ENCODE measurements around the gene TPRN.

Gene TPRN

DNA sequence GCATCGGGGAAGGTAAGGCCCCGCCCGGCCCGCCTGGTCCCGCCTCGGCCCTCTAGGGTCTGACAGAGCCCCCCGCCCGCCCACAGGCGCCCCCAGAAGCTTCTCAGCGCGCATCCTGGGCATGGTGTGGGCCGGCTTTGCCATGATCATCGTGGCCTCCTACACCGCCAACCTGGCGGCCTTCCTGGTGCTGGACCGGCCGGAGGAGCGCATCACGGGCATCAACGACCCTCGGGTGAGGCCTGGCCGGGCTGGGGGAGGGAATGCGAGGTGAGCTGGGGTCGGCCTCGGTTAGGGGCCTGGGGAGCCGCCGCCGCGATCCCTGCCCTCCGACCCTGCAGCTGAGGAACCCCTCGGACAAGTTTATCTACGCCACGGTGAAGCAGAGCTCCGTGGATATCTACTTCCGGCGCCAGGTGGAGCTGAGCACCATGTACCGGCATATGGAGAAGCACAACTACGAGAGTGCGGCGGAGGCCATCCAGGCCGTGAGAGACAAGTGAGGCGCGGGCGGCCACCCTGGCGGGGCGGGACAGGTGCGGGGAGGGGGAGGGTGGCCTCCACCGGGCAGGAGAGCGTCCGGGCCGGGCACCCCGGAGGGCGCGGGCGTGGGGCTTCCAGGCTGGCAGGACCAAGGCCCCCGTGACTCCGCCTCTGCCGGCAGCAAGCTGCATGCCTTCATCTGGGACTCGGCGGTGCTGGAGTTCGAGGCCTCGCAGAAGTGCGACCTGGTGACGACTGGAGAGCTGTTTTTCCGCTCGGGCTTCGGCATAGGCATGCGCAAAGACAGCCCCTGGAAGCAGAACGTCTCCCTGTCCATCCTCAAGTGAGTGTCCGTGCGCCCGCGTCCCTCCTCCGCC lies 37.8 kb downstream of the TPRN start:
- H3K27me3 Mint-ChIP-seq: peaks cover 23% of the 10 kb centered on the region
- no peak overlapping the region for H3K27ac Mint-ChIP-seq
- no peaks in the 10 kb centered on the region for H3K36me3 Mint-ChIP-seq
- H3K4me3 Mint-ChIP-seq: no peak overlapping the region
- H3K9me3 Mint-ChIP-seq (ENCODE audit: low read depth): no peaks in the 10 kb centered on the region
- H3K4me1 Mint-ChIP-seq (ENCODE audit: low read depth): peaks cover 13% of the 10 kb centered on the region

- Mint-ChIP-seq H3K27ac (no peak overlapping the region), H3K4me3 (no peak overlapping the region), H3K4me1 (ENCODE audit: low read depth) (peaks cover 17% of the 10 kb centered on the region), H3K9me3 (ENCODE audit: low read depth) (no peaks in the 10 kb centered on the region), H3K36me3 (no peaks in the 10 kb centered on the region), H3K27me3 (peaks cover 23% of the 10 kb centered on the region)
Measured at GRCh38 chr9:137161558-137162486, 38.7 kb downstream of the TPRN start.

DNA sequence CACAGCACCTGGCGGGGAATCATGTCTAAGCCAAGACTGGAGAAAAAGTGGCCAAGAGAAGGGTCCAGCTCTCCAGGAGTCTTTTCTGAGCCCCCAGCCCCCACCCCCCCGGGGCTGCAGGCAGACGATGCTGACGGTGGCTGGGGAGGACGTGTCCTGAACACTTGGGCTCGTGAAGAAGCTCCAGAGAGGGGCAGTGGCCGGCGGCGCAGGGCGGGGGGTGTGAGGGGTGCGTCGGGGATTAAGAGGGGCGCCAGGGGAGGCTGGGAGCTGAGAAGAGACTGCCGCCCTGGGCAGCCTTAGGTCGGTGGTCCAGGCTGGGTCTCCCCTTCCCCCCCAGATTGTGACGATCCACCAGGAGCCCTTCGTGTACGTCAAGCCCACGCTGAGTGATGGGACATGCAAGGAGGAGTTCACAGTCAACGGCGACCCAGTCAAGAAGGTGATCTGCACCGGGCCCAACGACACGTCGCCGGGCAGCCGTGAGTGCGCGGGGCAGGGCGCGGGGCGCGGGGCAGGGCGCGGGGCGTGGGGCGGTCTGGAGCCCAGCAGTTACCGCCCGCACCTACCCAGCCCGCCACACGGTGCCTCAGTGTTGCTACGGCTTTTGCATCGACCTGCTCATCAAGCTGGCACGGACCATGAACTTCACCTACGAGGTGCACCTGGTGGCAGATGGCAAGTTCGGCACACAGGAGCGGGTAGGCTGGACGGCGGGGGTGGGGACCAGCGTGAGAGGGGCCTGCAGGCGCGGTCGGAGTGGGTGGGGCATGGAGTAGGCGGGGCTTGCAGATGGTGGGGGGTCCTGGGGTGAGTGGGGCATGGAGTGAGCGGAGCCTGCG lies 39.6 kb downstream of the TPRN start:
- Mint-ChIP-seq H3K36me3 (no peaks in the 10 kb centered on the region), H3K9me3 (ENCODE audit: low read depth) (no peaks in the 10 kb centered on the region), H3K27ac (no peak overlapping the region), H3K4me3 (no peak overlapping the region), H3K4me1 (ENCODE audit: low read depth) (peaks cover 19% of the 10 kb centered on the region), H3K27me3 (peaks cover 20% of the 10 kb centered on the region)

GRCh38 chr9:137160054-137160425 lies 40.5 kb downstream of the TPRN start:
- Mint-ChIP-seq H3K36me3 (no peaks in the 10 kb centered on the region), H3K9me3 (ENCODE audit: low read depth) (no peaks in the 10 kb centered on the region), H3K27me3 (peaks cover 20% of the 10 kb centered on the region), H3K4me3 (no peak overlapping the region), H3K27ac (no peak overlapping the region), H3K4me1 (ENCODE audit: low read depth) (peaks cover 19% of the 10 kb centered on the region)

DNA sequence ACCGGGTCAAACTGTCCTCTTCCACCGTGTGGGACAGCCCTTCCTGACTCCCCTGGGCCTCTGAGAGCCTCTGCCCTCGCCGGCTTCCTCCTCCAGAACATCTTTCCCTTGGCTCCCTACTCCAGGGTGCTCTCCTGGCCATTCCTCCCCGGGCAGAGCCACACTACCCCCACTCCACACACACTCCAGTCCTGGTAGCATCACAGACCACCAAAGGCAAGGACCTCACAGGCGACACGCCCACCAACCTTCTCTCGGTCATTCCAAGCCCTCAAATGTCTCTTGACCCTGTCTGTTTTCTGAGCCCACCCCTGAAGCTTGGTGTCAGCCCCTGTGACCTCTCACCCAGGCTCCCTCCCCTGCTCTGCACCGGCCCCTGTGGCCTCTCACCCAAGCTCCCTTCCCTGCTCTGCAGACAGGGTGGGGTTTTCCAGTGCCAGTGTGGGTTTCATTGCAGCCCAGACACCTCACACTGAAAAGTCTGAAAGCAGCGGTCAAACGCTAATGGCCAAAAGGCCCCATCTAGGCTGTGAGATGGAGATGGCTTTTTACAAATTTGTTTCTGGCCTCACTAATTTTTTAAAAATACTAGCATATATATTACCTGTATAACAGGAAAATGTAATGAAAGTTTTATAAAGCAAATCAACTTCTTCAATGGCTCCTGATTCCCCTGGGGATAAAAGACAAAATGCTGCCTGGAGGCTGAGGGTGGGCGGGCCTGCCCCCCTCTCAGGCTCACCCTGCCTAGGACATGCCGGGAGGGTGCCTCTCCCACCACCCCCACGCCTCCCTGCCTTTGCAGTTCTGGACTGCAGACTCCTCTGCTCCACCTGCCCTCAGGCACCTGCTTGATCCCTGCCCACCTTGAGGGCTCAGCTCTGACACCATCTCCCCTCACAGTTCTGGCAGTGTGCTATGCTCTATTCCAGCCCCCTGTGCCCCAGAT lies 41.2 kb downstream of the TPRN start:
- Mint-ChIP-seq H3K4me3 (no peak overlapping the region), H3K27ac (no peak overlapping the region)

DNA sequence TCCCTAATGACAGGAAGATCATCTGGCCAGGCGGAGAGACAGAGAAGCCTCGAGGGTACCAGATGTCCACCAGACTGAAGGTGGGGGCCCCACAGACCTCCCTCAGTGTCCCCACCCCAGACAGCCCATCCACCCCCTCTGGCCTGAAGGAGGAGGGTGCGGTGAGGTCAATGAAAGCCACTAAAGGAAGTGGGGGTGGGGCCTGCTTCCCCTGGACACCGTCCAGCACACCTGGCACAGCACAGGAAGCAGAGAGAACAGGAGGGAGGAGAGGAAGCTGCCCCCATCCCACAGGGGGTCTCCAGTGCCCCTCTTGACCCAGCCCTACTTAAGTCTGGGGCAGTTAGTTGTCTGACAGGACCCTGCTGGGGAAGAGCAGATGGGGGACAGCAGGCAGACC lies 41.9 kb downstream of the TPRN start:
- H3K27ac Mint-ChIP-seq: no peak overlapping the region
- peaks cover 19% of the 10 kb centered on the region for H3K4me1 Mint-ChIP-seq (ENCODE audit: low read depth)
- H3K27me3 Mint-ChIP-seq: peaks cover 21% of the 10 kb centered on the region
- no peak overlapping the region for H3K4me3 Mint-ChIP-seq
- H3K36me3 Mint-ChIP-seq: no peaks in the 10 kb centered on the region
- no peaks in the 10 kb centered on the region for H3K9me3 Mint-ChIP-seq (ENCODE audit: low read depth)

More for the DNA sequence above, 41.2 kb downstream of the TPRN start:
- Mint-ChIP-seq H3K27me3 (peaks cover 22% of the 10 kb centered on the region), H3K4me1 (ENCODE audit: low read depth) (peaks cover 19% of the 10 kb centered on the region), H3K36me3 (no peaks in the 10 kb centered on the region), H3K9me3 (ENCODE audit: low read depth) (no peaks in the 10 kb centered on the region)

- Mint-ChIP-seq H3K27me3 (peaks cover 18% of the 10 kb centered on the region), H3K4me1 (ENCODE audit: low read depth) (peaks cover 19% of the 10 kb centered on the region), H3K9me3 (ENCODE audit: low read depth) (no peaks in the 10 kb centered on the region), H3K27ac (no peak overlapping the region), H3K4me3 (no peak overlapping the region), H3K36me3 (no peaks in the 10 kb centered on the region)
Measured at GRCh38 chr9:137157618-137158415, 42.7 kb downstream of the TPRN start.

- H3K4me1 Mint-ChIP-seq (ENCODE audit: low read depth): peaks cover 19% of the 10 kb centered on the region
- no peak overlapping the region for H3K27ac Mint-ChIP-seq
- peak overlapping the region; percentile 53 for H3K4me3 Mint-ChIP-seq
- no peaks in the 10 kb centered on the region for H3K9me3 Mint-ChIP-seq (ENCODE audit: low read depth)
- peaks cover 18% of the 10 kb centered on the region for H3K27me3 Mint-ChIP-seq
- no peaks in the 10 kb centered on the region for H3K36me3 Mint-ChIP-seq
Measured at GRCh38 chr9:137156567-137157375, 43.8 kb downstream of the TPRN start.

- Mint-ChIP-seq H3K27ac (no peak overlapping the region), H3K36me3 (no peaks in the 10 kb centered on the region), H3K9me3 (ENCODE audit: low read depth) (no peaks in the 10 kb centered on the region), H3K4me3 (no peak overlapping the region), H3K27me3 (peaks cover 6% of the 10 kb centered on the region), H3K4me1 (ENCODE audit: low read depth) (peaks cover 11% of the 10 kb centered on the region)
Measured at GRCh38 chr9:137152844-137153405, 47.6 kb downstream of the TPRN start.

- H3K4me3 Mint-ChIP-seq: no peak overlapping the region
- peaks cover 10% of the 10 kb centered on the region for H3K27me3 Mint-ChIP-seq
Measured at GRCh38 chr9:137150617-137151457, 49.7 kb downstream of the TPRN start.

DNA sequence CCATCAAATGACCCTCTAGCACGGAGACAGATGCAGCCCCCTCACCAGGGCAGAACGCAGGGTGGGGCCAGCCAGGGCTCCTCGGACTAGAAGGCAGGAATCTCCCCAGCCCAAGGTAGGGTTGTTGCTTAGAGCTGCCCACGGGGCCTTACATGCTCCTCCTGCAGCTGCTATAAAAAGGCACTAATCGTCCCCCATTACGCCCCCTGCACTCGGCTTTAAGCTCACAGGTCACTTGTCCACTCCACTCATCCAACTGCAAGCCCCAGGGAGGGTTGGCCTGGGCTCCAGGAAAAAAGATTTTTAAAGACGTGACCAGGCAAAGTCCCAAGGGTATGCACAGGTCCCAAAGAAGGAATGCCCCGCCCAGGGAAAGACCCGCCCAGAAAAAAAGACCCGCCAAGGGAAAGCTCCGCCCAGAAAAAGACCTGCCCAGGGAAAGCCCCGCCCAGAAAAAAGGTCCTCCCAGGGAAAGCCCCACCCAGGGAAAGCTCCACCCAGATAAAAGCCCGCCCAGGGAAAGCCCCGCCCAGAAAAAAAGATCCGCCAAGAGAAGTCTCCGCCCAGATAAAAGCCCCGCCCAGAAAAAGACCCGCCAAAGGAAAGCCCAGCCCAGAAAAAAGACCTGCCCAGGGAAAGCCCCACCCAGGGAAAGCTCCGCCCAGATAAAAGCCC lies 50.5 kb downstream of the TPRN start:
- H3K4me3 Mint-ChIP-seq: no peak overlapping the region
- no peak overlapping the region for H3K27ac Mint-ChIP-seq
- peaks cover 4% of the 10 kb centered on the region for H3K4me1 Mint-ChIP-seq (ENCODE audit: low read depth)
- H3K36me3 Mint-ChIP-seq: no peaks in the 10 kb centered on the region
- H3K27me3 Mint-ChIP-seq: peaks cover 10% of the 10 kb centered on the region
- no peaks in the 10 kb centered on the region for H3K9me3 Mint-ChIP-seq (ENCODE audit: low read depth)

More at GRCh38 chr9:137150617-137151457, 49.7 kb downstream of the TPRN start:
- H3K27ac Mint-ChIP-seq: peak overlapping the region; percentile 77
- no peaks in the 10 kb centered on the region for H3K9me3 Mint-ChIP-seq (ENCODE audit: low read depth)
- peaks cover 4% of the 10 kb centered on the region for H3K4me1 Mint-ChIP-seq (ENCODE audit: low read depth)
- no peaks in the 10 kb centered on the region for H3K36me3 Mint-ChIP-seq

Measured in activated naive CD8-positive, alpha-beta T cell (primary cell).